DMS 273 (cell line): Measurements from ENCODE around the gene ALDH1B1.

ENCODE experiments used
- DNase-seq: peaks from one replicate; lab custom pipeline; 2025; ENCODE audit not compliant: unreplicated experiment; lab: John Stamatoyannopoulos, UW

Gene ALDH1B1

DNA sequence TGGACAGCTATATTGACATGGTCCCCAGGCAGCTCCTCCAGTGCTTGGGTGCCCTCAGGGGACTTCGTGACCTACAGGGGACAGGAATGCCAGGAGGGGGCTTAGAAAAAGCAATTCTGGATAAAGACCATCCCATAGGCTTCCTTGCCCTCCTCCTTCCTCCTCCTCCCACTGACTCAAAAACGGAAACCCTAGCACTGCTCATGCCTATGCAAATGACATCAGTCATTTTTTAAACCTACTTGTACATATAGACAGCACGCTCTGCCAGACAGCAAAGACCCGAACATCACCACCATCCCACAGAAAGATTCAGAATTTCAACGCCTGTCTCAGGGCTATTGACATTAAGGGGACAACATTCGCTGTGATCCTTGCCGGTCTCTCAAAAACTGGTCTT lies 20.8 kb downstream of the ALDH1B1 start:
- DNase-seq = no peak

GRCh38 chr9:38414040-38414723 lies 21.7 kb downstream of the ALDH1B1 start:
- peak; percentile 99 for DNase-seq

DNA sequence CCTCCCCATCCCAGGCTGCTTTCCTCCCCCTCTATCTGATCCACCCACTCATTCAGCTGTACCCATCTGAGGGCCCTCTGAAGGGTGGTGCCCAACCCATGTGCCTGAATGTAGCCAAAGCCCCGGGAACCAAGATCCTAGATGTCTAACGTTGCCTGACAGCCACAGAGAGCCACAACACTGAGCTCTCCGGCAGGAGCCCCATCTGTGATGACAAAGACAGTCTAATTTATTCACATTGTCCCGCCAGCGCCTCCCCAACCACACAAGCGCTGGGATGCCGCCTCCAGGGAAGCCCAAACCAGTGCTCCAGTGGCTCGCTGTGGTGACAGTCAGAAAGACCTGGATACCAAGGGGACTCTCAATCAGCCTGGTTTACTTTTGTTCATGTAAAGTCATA lies 23.4 kb downstream of the ALDH1B1 start:
- peak; percentile 68 for DNase-seq

- no peak for DNase-seq
These were observed 24.0 kb downstream of the ALDH1B1 start for GRCh38 chr9:38416461-38416860.

DNA sequence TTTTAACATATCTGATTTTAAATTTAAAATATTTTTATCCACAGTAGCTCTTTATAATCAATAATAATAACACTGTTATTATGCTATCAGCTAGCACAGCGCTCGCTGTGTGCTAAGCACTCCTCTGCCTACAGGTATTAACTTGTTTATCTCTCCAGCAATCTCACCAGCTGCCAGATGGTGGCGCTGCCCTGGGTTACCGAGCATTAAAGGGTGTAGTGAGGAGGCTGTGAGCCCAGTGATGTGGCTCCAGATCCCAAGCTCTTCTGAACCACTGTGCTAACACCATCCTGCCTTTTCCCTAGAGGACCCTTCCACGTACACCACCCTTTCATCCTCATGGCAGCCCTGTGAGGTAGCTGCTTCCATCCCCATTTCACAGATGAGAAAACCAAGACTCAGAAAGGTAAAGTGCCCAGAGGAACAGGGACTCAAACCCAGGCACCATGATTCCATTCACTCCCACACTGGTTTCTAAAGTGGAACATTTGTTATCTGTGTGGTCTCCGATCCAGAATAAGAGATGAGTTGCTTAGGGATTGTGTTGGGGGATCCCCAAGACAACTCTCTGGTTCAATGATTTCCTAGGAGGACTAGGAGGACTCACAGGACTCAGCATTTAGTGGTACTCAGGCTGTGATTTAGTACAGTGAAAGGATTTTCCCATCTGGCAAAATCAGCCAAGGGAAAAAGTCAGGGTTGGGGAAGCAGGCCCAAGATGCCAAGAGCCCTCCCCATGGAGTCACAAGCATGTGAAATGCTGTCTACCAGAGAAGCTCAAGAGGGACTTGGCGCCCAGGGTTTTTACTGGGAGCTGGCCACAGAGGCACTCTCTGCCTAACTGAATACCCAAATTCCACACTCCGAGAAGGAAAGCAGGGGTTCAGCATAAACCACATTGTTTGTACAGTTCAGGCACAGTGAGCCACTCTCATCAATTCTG lies 24.8 kb downstream of the ALDH1B1 start:
- peak; percentile 85 for DNase-seq

GRCh38 chr9:38418366-38418765 lies 25.9 kb downstream of the ALDH1B1 start:
- DNase-seq = no peak

DNA sequence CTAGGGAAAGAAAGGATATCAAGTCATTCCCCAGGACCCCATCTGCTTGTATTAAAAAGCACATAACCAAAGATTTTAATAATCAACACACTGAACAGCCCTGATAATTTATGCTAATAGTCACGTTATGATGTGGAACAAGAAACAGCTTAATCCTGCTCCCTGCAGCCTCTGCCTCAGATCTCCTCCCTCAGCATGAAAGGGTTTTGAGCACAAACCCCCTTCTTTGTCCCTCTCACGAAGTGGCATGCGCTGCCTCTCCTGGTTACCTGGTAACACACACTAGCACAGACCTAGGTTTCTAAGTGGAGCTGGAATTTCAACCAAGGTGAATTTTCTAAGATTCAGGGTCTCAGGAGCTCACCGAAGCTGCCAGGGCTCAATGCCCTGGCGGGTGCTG lies 26.7 kb downstream of the ALDH1B1 start:
- DNase-seq = no peak

GRCh38 chr9:38421498-38422211 lies 29.2 kb downstream of the ALDH1B1 start:
- DNase-seq = peak; percentile 93

DNA sequence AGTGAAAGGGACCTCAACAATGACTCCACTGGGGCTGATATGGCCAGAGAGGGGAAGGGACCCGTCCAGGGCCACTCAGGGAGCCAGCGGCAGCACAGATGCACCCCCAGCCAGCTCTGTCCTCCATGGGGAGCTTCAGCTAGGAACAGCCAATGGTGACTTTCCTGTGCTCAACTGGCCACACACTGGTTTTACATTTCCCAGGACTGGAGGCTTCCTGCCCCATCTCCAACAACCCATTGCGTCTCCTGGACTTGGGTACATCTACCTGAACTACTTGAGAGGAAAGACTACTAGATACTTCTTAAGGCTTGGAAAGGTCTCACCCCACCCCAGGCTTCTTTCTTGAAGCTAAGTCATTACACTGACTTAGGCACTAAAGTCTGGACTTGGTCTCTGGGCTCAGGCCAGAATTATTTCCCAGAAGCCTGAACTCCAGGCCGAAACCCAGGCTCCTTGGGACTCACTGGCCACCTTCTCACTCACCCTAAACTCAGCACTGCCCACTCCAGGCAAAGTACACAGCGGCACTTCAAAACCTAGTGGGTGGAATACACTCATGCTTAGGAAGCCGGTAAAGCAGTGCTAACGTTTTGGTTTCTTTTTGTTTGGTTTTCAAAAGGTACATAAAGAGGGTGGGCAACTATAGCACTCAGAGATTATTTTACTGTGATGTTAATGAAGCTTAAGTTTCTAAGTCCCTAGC lies 30.2 kb downstream of the ALDH1B1 start:
- peak; percentile 65 for DNase-seq

DNA sequence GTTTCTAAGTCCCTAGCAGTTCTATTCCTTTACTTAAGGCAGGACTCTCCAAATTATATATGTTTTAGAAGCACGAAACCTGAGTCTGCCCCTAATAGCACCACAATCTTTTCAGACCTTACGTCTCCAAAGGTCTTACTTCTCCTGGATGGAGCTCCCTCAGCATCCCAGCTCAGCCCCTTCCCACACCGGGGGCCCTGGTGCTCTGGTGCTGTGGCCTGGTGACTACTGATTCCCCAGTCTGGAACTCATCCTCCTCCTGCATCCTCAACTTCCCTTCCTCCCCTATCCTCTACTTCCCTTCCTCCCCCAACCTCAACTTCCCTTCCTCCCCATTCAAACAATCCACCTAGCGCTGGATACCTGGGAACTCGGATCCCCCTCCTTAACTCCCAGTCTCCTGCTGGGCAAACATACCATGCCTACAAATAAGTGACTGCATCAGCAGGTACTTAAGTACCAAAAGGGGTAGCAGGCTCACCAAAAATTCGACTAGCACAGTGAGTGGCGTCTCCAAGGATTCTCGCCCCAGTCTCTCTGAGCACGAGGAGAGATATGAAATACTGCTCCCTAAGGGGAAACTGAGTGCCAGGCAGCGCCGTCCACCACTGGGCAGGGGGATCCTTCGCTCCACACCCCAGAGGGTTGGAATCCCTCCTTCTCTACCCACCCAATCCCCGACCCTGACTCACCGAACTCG lies 30.9 kb downstream of the ALDH1B1 start:
- peak; percentile 77 for DNase-seq

- DNase-seq = peak; percentile 93
These were observed 31.7 kb downstream of the ALDH1B1 start, which contains the start of gene IGFBPL1 for GRCh38 chr9:38423973-38424843. Gene IGFBPL1 (minus strand): TSS chr9:38424454. CDS start chr9:38424424, 30 bp downstream.

GRCh38 chr9:38424918-38425317 lies 32.4 kb downstream of the ALDH1B1 start:
- no peak for DNase-seq

- no peak for DNase-seq
These were observed 35.6 kb downstream of the ALDH1B1 start for GRCh38 chr9:38428062-38428461.

DNA sequence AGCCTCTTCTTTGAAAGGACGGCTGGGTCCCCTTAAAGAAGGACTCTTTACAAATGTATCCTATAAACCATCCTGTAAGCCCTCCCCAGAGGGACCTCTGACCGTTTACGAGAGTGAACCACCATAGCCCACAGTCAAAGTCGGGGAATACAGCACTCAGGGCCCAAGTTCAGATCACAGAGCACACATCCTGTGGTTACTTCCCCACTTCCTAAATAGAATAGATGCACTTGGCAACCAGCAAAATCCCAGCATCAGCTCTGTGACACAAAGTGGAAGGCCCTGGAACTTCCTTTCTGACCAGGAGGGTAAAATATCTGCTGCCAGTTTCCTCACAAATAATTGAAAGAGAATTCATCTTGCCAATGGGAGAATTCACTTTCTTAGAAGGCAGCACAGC lies 38.6 kb downstream of the ALDH1B1 start:
- no peak for DNase-seq

GRCh38 chr9:38432922-38433510 lies 40.5 kb downstream of the ALDH1B1 start:
- DNase-seq = peak; percentile 77

DNA sequence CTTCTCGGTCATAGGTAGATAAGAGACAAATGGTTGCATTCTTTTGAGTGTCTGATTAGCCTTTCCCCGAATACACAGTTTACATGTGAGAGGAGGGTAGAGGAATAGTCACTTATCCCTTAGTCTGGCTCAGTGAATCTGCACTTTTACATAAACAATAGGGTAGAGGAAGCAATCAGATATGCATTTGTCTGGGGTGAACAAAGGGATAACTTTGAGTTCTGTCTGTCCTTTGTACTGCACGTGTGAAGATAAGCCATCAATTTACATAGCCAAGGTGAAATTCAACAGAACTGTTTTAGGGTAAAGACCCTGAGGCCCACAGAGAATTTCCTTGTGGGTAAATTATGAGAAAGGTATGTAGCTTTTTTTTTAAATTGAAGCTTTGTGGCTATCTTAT lies 41.9 kb downstream of the ALDH1B1 start:
- no peak for DNase-seq

- no peak for DNase-seq
These were observed 42.4 kb downstream of the ALDH1B1 start for GRCh38 chr9:38434853-38435252.

GRCh38 chr9:38435521-38435920 lies 43.0 kb downstream of the ALDH1B1 start:
- no peak for DNase-seq

DNA sequence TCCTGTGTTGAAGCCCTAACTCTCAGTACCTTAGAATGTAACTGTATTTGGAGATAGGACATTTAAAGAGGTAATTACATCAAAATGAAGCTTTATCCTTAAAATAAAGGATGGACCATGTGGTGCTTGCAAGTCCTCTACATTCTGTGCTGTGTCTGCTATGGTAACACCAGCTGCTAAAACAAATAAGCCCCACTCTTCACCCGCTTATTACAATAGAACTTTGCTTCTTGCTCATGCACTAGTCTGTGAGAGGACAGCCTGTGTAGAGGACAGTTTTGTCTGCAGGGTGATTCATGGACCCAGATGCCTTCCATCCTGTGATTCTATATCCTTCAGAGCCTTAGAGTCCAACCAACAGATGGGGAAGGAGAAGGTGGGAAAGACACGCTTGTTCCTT lies 44.2 kb downstream of the ALDH1B1 start:
- no peak for DNase-seq
